Measurements from ENCODE around the gene SLC39A12.

DNA sequence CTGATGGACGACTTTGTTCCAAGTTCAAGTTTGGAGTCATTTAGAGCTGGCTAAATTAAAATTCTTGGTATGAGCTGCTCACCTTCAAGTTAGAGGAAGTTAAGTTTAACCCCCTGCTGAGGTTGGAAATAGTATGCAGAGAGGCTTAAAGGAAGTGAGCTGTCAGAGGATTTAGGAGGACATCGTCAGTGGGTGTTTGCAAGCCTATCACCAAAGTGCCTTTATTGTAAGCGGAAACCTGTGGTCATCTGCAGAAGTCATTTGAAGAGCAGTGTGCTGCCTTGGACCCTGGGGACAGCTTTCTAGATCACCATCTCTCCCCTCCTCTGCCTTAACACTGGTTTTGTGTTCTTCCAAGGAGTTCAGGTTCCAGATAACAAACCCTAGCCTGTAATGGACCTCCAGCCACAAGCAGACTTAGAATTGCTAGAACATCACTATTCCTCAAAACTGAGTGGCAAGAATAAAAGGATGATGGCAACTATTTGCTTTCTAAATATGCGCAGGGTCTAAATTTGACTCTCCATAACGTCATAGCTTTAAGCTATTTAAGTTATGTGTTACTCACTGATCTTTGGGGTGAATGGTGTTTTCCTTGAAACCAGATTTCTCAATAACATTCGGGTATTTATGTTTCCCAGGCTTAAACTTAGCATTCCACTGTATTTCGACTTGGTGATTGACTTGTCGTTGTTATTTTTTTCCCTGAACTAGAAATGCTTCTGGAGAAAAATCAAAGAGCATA is 93.4 kb downstream of the SLC39A12 start:
- TF ChIP-seq, protein P1, sequence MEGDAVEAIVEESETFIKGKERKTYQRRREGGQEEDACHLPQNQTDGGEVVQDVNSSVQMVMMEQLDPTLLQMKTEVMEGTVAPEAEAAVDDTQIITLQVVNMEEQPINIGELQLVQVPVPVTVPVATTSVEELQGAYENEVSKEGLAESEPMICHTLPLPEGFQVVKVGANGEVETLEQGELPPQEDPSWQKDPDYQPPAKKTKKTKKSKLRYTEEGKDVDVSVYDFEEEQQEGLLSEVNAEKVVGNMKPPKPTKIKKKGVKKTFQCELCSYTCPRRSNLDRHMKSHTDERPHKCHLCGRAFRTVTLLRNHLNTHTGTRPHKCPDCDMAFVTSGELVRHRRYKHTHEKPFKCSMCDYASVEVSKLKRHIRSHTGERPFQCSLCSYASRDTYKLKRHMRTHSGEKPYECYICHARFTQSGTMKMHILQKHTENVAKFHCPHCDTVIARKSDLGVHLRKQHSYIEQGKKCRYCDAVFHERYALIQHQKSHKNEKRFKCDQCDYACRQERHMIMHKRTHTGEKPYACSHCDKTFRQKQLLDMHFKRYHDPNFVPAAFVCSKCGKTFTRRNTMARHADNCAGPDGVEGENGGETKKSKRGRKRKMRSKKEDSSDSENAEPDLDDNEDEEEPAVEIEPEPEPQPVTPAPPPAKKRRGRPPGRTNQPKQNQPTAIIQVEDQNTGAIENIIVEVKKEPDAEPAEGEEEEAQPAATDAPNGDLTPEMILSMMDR (IDR thresholded peaks at IDR 0.05), result no peak
- no peak for TF ChIP-seq POLR2AphosphoS5 (IDR thresholded peaks at IDR 0.05)
